IMR-90 (cell line): Measurements from ENCODE around the gene LSMEM2. TPM values are rescaled to one million over a fixed set of nuclear protein-coding genes. Genes with fewer than 3 reads are reported as not detected.

Source experiments
- ATAC-seq: fragments of 200-7000 bp; cut with Tn5 transposase; 2 replicates; pipeline ENCODE4 v1.9.1; 2020; ENCODE audit warnings: low read depth, mild to moderate bottlenecking, moderate library complexity
- BruUV-seq: library from RNA; stranded (reverse); fragments of 400-500 nt; replicated peaks from 2 replicates; lab custom pipeline; 2021; lab: Mats Ljungman, UMichigan
- CTCF ChIA-PET: fragments of 300-600 bp; formaldehyde crosslinking; extraction: SDS; loops from one replicate; lab custom pipeline; 2021; ENCODE audit warnings: antibody characterized with exemption; lab: Yijun Ruan, JAX
- POLR2A ChIA-PET: fragments of 300-600 bp; sonication (Branson Sonifier 250); formaldehyde crosslinking; loops from one replicate; lab custom pipeline; 2022; ENCODE audit warnings: antibody characterized with exemption; ENCODE audit not compliant: unreplicated experiment; lab: Charles Lee
- DNase-seq: peaks from one replicate; pipeline ENCODE4 v3.0.0; 2013
- H2AFZ ChIP-seq: replicated peaks from 2 replicates; pipeline ENCODE3; 2013; ENCODE audit warnings: low read length, mild to moderate bottlenecking; ENCODE audit not compliant: poor library complexity
- H2AK5ac ChIP-seq: 2 replicates; pipeline ENCODE4 v1.6.1; 2013; ENCODE audit warnings: low read depth, low read length, inconsistent platforms
- H2AK9ac ChIP-seq: replicated peaks from 2 replicates; pipeline ENCODE3; 2013; ENCODE audit warnings: mild to moderate bottlenecking, low read depth, low read length, moderate library complexity; ENCODE audit not compliant: poor library complexity
- H2BK120ac ChIP-seq: 2 replicates; pipeline ENCODE4 v1.6.1; 2013; ENCODE audit warnings: low read depth, low read length, inconsistent platforms
- H2BK15ac ChIP-seq: 3 replicates; pipeline ENCODE4 v1.6.1; 2013; ENCODE audit warnings: low read depth, low read length, inconsistent platforms
- H2BK20ac ChIP-seq: 2 replicates; pipeline ENCODE4 v1.6.1; 2013; ENCODE audit warnings: low read depth, mild to moderate bottlenecking, inconsistent platforms, low read length, moderate library complexity
- H2BK5ac ChIP-seq: 2 replicates; pipeline ENCODE4 v1.6.1; 2013; ENCODE audit warnings: mild to moderate bottlenecking, low read depth, low read length, inconsistent platforms; ENCODE audit not compliant: poor library complexity, severe bottlenecking
- H3K14ac ChIP-seq: replicated peaks from 2 replicates; pipeline ENCODE4 v1.6.1; 2013; ENCODE audit warnings: low read depth, low read length, inconsistent platforms
- H3K18ac ChIP-seq: 2 replicates; pipeline ENCODE4 v1.6.1; 2013; ENCODE audit warnings: low read depth, low read length, control low read depth
- H3K23ac ChIP-seq: 2 replicates; pipeline ENCODE4 v1.6.1; 2013; ENCODE audit warnings: low read depth, low read length, inconsistent platforms
- H3K27ac ChIP-seq: 2 replicates; pipeline ENCODE4 v1.5.1; 2013; ENCODE audit warnings: mild to moderate bottlenecking, control low read depth, low read length; ENCODE audit not compliant: insufficient read depth
- H3K27me3 ChIP-seq: 2 replicates; pipeline ENCODE4 v1.6.1; 2013; ENCODE audit warnings: low read length; ENCODE audit not compliant: control insufficient read depth, insufficient read depth
- H3K36me3 ChIP-seq: 2 replicates; pipeline ENCODE4 v1.6.1; 2013; ENCODE audit warnings: low read length, mixed read lengths; ENCODE audit not compliant: control insufficient read depth, insufficient read depth
- H3K4ac ChIP-seq: 2 replicates; pipeline ENCODE4 v1.6.1; 2013; ENCODE audit warnings: low read depth, low read length, inconsistent platforms
- H3K4me1 ChIP-seq: 2 replicates; pipeline ENCODE4 v1.6.1; 2013; ENCODE audit warnings: low read length, mixed read lengths; ENCODE audit not compliant: control insufficient read depth, insufficient read depth
- H3K4me2 ChIP-seq: 2 replicates; pipeline ENCODE4 v1.6.1; 2013; ENCODE audit warnings: low read depth, mild to moderate bottlenecking, control low read depth, low read length, moderate library complexity
- H3K4me3 ChIP-seq: 2 replicates; pipeline ENCODE4 v1.5.1; 2013; ENCODE audit warnings: low read depth, mild to moderate bottlenecking, control low read depth, low read length, moderate library complexity; ENCODE audit not compliant: insufficient read depth
- H3K56ac ChIP-seq: 2 replicates; pipeline ENCODE4 v1.6.1; 2013; ENCODE audit warnings: low read length, inconsistent platforms; ENCODE audit not compliant: insufficient read depth; ENCODE audit errors: extremely low read depth
- H3K79me1 ChIP-seq, 2 experiments: 2 replicates each; pipeline ENCODE4 v1.6.1; 2013; ENCODE audit warnings: low read length in 2 of 2, inconsistent platforms in 1 of 2, low read depth in 1 of 2
- H3K9ac ChIP-seq: 2 replicates; pipeline ENCODE4 v1.6.1; 2013; ENCODE audit warnings: low read depth, low read length, control low read depth
- H3K9me1 ChIP-seq: 2 replicates; pipeline ENCODE4 v1.6.1; 2013; ENCODE audit warnings: low read length, inconsistent platforms; ENCODE audit not compliant: insufficient read depth
- H3K9me3 ChIP-seq: 2 replicates; pipeline ENCODE4 v1.6.1; 2013; ENCODE audit warnings: low read length; ENCODE audit not compliant: control insufficient read depth, insufficient read depth
- H4K20me1 ChIP-seq: 2 replicates; pipeline ENCODE4 v1.6.1; 2013; ENCODE audit warnings: low read length, inconsistent platforms; ENCODE audit not compliant: insufficient read depth
- H4K5ac ChIP-seq: 2 replicates; pipeline ENCODE4 v1.6.1; 2013; ENCODE audit warnings: mild to moderate bottlenecking, low read depth, low read length, control low read depth
- H4K8ac ChIP-seq, 2 experiments: 2 replicates each; pipeline ENCODE4 v1.6.1; 2013; ENCODE audit warnings: low read depth in 2 of 2, low read length in 2 of 2, control low read depth in 1 of 2, inconsistent platforms in 1 of 2
- H4K91ac ChIP-seq: 2 replicates; pipeline ENCODE4 v1.6.1; 2013; ENCODE audit warnings: low read depth, low read length, inconsistent platforms; ENCODE audit not compliant: insufficient read depth
- ELK1 ChIP-seq: fragments of 150-350 bp; IDR thresholded peaks from 2 replicates; pipeline ENCODE4 v1.6.1; 2016; ENCODE audit warnings: low read depth, mild to moderate bottlenecking, low read length, moderate library complexity, borderline replicate concordance
- FOS ChIP-seq: fragments of 150-350 bp; IDR thresholded peaks from 2 replicates; pipeline ENCODE4 v1.6.1; 2016; ENCODE audit warnings: low read depth, low read length
- MAZ ChIP-seq: IDR thresholded peaks from 2 replicates; pipeline ENCODE4 v1.6.1; 2012; ENCODE audit warnings: low read depth, mild to moderate bottlenecking, low read length, improper control_type of control experiment, moderate library complexity, borderline replicate concordance
- POLR2A ChIP-seq: IDR thresholded peaks from 2 replicates; pipeline ENCODE4 v1.6.1; 2012; ENCODE audit warnings: mild to moderate bottlenecking, low read depth, low read length
- RAD21 ChIP-seq: IDR thresholded peaks from 2 replicates; pipeline ENCODE4 v1.6.1; 2012; ENCODE audit warnings: low read length, improper control_type of control experiment
- SMC3 ChIP-seq: fragments of 150-350 bp; IDR thresholded peaks from 2 replicates; pipeline ENCODE4 v1.6.1; 2016; ENCODE audit warnings: low read depth, mild to moderate bottlenecking, antibody characterized with exemption, low read length, moderate library complexity
- USF2 ChIP-seq: fragments of 150-350 bp; IDR thresholded peaks from 2 replicates; pipeline ENCODE4 v1.6.1; 2017; ENCODE audit warnings: mild to moderate bottlenecking, antibody characterized with exemption, low read length, low read depth
- WGBS, 2 experiments: methylation state at CpG; one replicate each; pipeline versions ENCODE4 v1.1.5 to v1.1.7; 2013; ENCODE audit warnings: missing lambda C conversion rate in 2 of 2; ENCODE audit not compliant: insufficient read length in 1 of 2; ENCODE audit errors: extremely low coverage in 2 of 2; 5-methylcytosine and 5-hydroxymethylcytosine counted together
- dilution Hi-C: fragments of 300-500 bp; cut with HindIII; formaldehyde crosslinking; loops from one replicate; pipeline ENCODE4 v1.14.3; 2018; ENCODE audit warnings: low sequenced_read_pairs; ENCODE audit not compliant: unreplicated experiment
- in situ Hi-C: fragments of 300-500 bp; cut with MboI; formaldehyde crosslinking; loops from 3 replicates; pipeline ENCODE4 v1.14.3; 2019; ENCODE audit warnings: low sequenced_read_pairs, inconsistent platforms, mixed read lengths
- intact Hi-C: fragments of 100-400 bp; cut with micrococcal nuclease; formaldehyde crosslinking; loops from 2 replicates; pipeline ENCODE4 v1.10.0; 2022
- polyA plus RNA-seq, 3 experiments: library from polyadenylated mRNA; depleted of rRNA; stranded (reverse); fragments of >200 nt; gene quantifications; 2 replicates each; pipeline ENCODE4 v1.2.3, GENCODE V29; 2012; ENCODE audit warnings: low replicate concordance in 1 of 3
- total RNA-seq: library from RNA; depleted of rRNA; stranded (reverse); fragments of >200 nt; gene quantifications from 2 replicates; pipeline ENCODE4 v1.2.3, GENCODE V29; 2012

LSMEM2 gene
- total and polyA plus RNA-seq, 2 of the 4 experiments (the other 2 are of a cell fraction) = under 0.01 TPM; not detected in 1

DNA sequence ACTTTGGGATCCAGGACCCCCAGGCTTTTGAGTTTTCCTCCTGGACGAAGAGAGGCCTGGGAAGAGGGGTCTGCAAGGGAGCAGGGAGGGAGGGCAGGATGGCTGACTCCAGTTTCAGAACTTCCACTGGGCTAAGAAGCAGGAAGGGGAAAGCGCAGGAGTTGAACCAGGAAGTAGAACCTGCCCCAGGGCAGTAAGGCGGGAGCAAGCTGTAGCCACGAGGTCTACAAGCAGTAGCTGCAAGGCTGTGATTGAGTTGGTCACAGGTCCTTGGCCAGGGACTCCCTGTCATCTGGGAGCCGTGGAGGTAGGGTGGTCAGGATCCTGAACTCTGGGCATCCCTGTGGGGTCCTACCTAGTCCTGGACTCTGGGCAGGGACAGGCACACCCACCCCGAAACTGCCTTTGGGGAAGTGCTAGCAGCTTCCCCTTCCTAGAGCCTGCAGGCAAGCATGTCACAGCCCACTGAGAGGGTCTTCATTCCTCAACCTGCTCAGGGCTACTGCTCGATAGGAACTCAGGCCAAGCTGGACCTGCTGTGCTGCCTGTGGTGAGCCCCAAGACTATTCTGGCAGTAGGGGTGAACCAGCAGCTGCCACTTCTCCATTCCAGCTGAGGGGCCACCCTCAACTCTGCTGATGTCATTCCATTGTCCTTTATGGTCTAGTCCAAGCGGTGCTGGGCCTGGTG is 48.6 kb upstream of the LSMEM2 start:
- in situ Hi-C loops = no loop called here
- CTCF ChIA-PET = no interaction called here
- Histone ChIP-seq H4K91ac (no peak overlapping the region), H3K56ac (no peak overlapping the region), H2AK5ac (no peak overlapping the region; the same call in 1 of the 2 replicates), H3K4me1 (peaks cover 7% of the 10 kb centered on the region), H2BK20ac (no peak overlapping the region), H4K5ac (no peak overlapping the region), H3K4ac (no peak overlapping the region), H3K9ac (no peak overlapping the region), H3K9me1 (peaks cover 9% of the 10 kb centered on the region; the same call in 1 of the 2 replicates), H2BK5ac (no peak overlapping the region), H3K27ac (no peak overlapping the region), H3K79me1 (peaks cover 0 to 18% of the 10 kb centered on the region in 2 experiments; a peak in 2 of 4 replicates), H3K4me3 (no peak overlapping the region), H2AK9ac (peak overlapping the region; percentile 76), H2AFZ (peak overlapping the region; percentile 58), H3K27me3 (no peaks in the 10 kb centered on the region), H3K36me3 (no peaks in the 10 kb centered on the region), H4K20me1 (no peaks in the 10 kb centered on the region), H2BK120ac (no peak overlapping the region), H4K8ac (no peak overlapping the region), H3K14ac (no peak overlapping the region), H3K23ac (no peak overlapping the region), H3K9me3 (no peaks in the 10 kb centered on the region), H2BK15ac (no peak overlapping the region; the same call in 2 of the 3 replicates), H3K18ac (no peak overlapping the region), H3K4me2 (no peak overlapping the region)
- dilution Hi-C loops = no loop called here
- TF ChIP-seq USF2 = no peak
- TF ChIP-seq RAD21 = no peak
- no peak for TF ChIP-seq SMC3
- no peak for TF ChIP-seq MAZ
- TF ChIP-seq ELK1 = no peak
- TF ChIP-seq FOS = no peak
- no peak for TF ChIP-seq POLR2A
- no TSS peak for BruUV-seq
- 81% methylated on average over 6 of the region's 8 CpGs; no CpG with 5 or more reads in 1 of the 2 experiments for WGBS, 2 experiments
- intact Hi-C loops = no loop called here
- ATAC-seq (no peak), DNase-seq (no peak)
- POLR2A ChIA-PET = no interaction called here
